Mesodermal cell (in vitro differentiated cells): ENCODE data around the gene NPPA.
A peak's percentile ranks its signal among the peaks of the same experiment; 100 is the strongest.

Experiments
- H3K27ac ChIP-seq: 2 replicates; pipeline ENCODE4 v1.7.0; 2013; ENCODE audit warnings: mild to moderate bottlenecking, low read depth, low read length, moderate library complexity; ENCODE audit not compliant: severe bottlenecking
- H3K36me3 ChIP-seq: 2 replicates; pipeline ENCODE4 v1.7.1; 2013; ENCODE audit warnings: mild to moderate bottlenecking, low read length, moderate library complexity; ENCODE audit not compliant: control insufficient read depth, insufficient read depth
- H3K4me1 ChIP-seq: one replicate; pipeline ENCODE4 v1.7.1; 2013; ENCODE audit warnings: mild to moderate bottlenecking, low read length; ENCODE audit not compliant: insufficient read depth, control insufficient read depth, poor library complexity, severe bottlenecking
- H3K4me3 ChIP-seq: 2 replicates; pipeline ENCODE4 v1.7.0; 2013; ENCODE audit warnings: low read length, control low read depth, mild to moderate bottlenecking; ENCODE audit not compliant: insufficient read depth, poor library complexity, severe bottlenecking; ENCODE audit errors: extremely low read depth
- H3K9me3 ChIP-seq: 2 replicates; pipeline ENCODE4 v1.7.1; 2013; ENCODE audit warnings: mild to moderate bottlenecking, low read length, moderate library complexity; ENCODE audit not compliant: control insufficient read depth
- WGBS, 2 experiments: methylation state at CpG; one replicate each; pipeline ENCODE4 v1.1.5; 2013; ENCODE audit warnings: missing lambda C conversion rate in 2 of 2; ENCODE audit not compliant: insufficient coverage in 2 of 2; 5-methylcytosine and 5-hydroxymethylcytosine counted together

The NPPA gene

GRCh38 chr1:11873395-11874257, 26.0 kb upstream of the NPPA start:
- no peaks in the 10 kb centered on the region for H3K9me3 ChIP-seq
- H3K4me3 ChIP-seq: no peak overlapping the region
- WGBS, 2 experiments: 89 to 92% methylated on average over 10 to 12 of the region's 14 CpGs

GRCh38 chr1:11872545-11872944, 25.0 kb upstream of the NPPA start:
- WGBS, 2 experiments: 86 to 87% methylated on average over 5 to 7 of the region's 7 CpGs
- no peak overlapping the region for H3K27ac ChIP-seq
- H3K36me3 ChIP-seq: no peaks in the 10 kb centered on the region
- no peaks in the 10 kb centered on the region for H3K4me1 ChIP-seq
- no peaks in the 10 kb centered on the region for H3K9me3 ChIP-seq
- H3K4me3 ChIP-seq: no peak overlapping the region

More at GRCh38 chr1:11873395-11874257, 26.0 kb upstream of the NPPA start:
- Histone ChIP-seq H3K4me1 (no peaks in the 10 kb centered on the region), H3K36me3 (no peaks in the 10 kb centered on the region), H3K27ac (no peak overlapping the region)

DNA sequence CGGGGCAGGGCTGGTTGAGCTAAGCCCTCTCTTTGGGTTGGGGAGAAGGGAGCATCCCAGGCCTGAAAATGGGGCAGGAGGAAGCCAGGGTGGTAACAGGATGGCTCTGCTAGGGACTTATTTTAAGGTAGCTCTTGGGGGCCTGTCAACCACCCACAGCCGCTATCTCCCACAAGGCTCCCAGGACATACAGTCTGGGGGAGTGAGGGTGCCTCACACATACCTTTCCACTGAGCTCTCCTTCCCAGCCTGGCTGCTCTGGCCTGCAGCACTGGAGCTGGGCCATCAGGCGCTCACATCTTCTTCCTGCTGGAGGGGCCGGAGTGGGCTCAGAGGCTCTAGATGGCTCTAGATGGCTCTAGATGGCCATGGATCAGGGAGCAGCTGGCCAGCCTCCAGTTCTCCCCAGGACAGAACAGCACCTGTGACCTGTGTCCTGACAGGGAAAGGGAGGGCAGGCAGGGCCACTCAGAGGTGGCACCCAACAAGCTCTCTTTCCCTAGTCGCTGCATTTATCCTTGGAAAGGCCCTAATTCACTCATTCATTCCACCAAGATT, 22.1 kb upstream of the NPPA start:
- Histone ChIP-seq H3K27ac (no peak overlapping the region), H3K9me3 (no peaks in the 10 kb centered on the region), H3K36me3 (no peaks in the 10 kb centered on the region), H3K4me1 (no peaks in the 10 kb centered on the region), H3K4me3 (no peak overlapping the region)
- 94 to 100% methylated on average over 3 to 5 of the region's 5 CpGs for WGBS, 2 experiments

DNA sequence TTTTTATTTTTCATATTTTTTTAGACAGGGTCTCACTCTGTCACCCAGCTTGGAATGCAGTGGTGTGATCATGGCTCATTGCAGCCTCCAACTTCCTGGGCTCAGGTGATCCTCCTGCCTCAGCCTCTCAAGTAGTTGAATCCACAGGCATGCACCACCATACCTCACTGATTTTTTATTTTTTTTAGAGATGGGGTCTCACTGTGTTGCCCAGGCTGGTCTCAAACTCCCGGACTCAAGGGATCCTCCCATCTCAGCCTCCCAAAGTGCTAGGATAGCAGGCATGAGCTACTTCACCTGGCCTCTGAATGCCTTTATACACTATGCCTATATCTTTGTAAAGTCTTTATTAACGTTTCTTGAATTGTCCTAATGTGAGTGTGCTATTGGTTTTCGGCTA, 21.5 kb upstream of the NPPA start:
- no peaks in the 10 kb centered on the region for H3K4me1 ChIP-seq
- no peak overlapping the region for H3K4me3 ChIP-seq
- no peaks in the 10 kb centered on the region for H3K9me3 ChIP-seq
- no peaks in the 10 kb centered on the region for H3K36me3 ChIP-seq
- WGBS, 2 experiments: 78% methylated on average over 3 of the region's 3 CpGs; no CpG with 5 or more reads in 1 of the 2 experiments
- no peak overlapping the region for H3K27ac ChIP-seq

GRCh38 chr1:11868331-11868980, 20.9 kb upstream of the NPPA start:
- Histone ChIP-seq H3K4me1 (no peaks in the 10 kb centered on the region), H3K36me3 (no peaks in the 10 kb centered on the region), H3K4me3 (no peak overlapping the region), H3K27ac (no peak overlapping the region), H3K9me3 (no peaks in the 10 kb centered on the region)
- 80 to 96% methylated on average over 4 to 8 of the region's 13 CpGs for WGBS, 2 experiments

DNA sequence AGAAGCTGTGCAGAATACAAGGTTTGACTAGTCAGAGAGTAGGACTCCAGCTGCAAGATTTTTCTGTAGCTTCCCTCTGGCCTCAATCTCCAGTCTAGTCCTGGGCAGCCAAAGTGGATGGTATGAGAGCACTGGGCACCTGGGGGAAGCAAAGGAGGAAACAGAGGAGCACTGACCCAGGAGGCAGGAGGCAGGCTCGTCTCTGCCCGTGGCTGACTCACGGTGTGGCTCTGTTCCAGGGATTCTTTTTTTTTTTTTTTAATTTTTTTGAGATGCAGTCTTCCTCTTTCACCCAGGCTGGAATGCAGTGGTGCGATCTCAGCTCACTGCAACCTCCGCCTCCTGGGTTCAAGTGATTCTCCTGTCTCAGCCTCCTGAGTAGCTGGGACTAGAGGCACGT, 15.3 kb upstream of the NPPA start:
- Histone ChIP-seq H3K9me3 (no peaks in the 10 kb centered on the region), H3K4me1 (peaks cover 20% of the 10 kb centered on the region), H3K27ac (no peak overlapping the region), H3K36me3 (no peaks in the 10 kb centered on the region), H3K4me3 (no peak overlapping the region)
- WGBS, 2 experiments: 70 to 93% methylated on average over 3 to 5 of the region's 6 CpGs

DNA sequence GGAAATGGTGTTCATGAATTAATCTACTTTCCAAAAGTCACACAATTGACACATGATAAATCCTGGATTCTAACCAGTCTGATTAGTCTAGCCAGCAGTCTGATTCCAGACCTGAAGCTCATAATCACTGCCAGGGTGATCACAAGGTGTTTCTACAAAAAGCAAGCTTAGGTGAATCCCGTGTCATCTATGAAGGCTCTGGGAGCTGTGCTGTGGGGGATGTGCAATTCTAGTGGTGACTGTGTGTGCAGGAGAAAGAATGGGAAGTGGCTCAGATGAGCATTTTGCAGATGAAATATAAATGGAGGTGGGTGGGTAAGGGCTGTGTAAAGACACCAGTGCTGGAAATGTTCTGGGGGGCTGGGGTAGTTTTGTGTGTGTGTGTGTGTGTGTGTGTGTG, 13.0 kb upstream of the NPPA start:
- Histone ChIP-seq H3K9me3 (no peaks in the 10 kb centered on the region), H3K4me3 (no peak overlapping the region), H3K4me1 (peaks cover 34% of the 10 kb centered on the region), H3K27ac (no peak overlapping the region), H3K36me3 (no peaks in the 10 kb centered on the region)
- whole genome bisulfite sequencing, 2 experiments: 36 to 64% methylated on average over 1 of the region's 1 CpG

GRCh38 chr1:11860083-11860482, 12.5 kb upstream of the NPPA start:
- Histone ChIP-seq H3K4me1 (peaks cover 34% of the 10 kb centered on the region), H3K9me3 (no peaks in the 10 kb centered on the region), H3K4me3 (no peak overlapping the region), H3K27ac (peak overlapping the region; percentile 90), H3K36me3 (no peaks in the 10 kb centered on the region)
- 76% methylated on average over 2 of the region's 2 CpGs; no CpG with 5 or more reads in 1 of the 2 experiments for WGBS, 2 experiments

- H3K27ac ChIP-seq: peak overlapping the region; percentile 90
- H3K36me3 ChIP-seq: no peaks in the 10 kb centered on the region
- WGBS, 2 experiments: 2 to 3% methylated on average over 36 to 49 of the region's 53 CpGs
- H3K4me3 ChIP-seq: peak overlapping the region; percentile 34
- no peaks in the 10 kb centered on the region for H3K9me3 ChIP-seq
- H3K4me1 ChIP-seq: peaks cover 34% of the 10 kb centered on the region
Measured at GRCh38 chr1:11858968-11859871, 11.6 kb upstream of the NPPA start.

DNA sequence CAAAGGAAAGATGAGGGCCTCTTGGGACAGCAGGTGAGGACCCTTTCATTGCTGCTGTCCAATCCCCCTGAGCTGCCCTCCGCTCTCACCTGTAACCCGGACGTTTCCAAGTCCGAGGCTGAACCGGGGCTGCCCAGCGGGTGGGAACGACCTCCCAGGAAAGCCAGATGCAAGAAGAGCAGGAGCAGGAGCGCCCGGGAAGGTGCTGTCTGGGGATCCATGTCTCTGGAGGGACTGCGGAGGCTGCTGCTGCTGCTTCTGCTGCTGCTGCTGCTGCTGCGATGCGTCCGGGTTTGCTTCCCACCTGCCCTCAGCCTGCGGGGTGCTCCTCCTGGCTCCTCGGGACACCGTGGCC, 11.0 kb upstream of the NPPA start, which contains the start of gene NPPB:
TSS of gene NPPB (minus strand) at position 333 of the 355 bp plus-strand sequence. CDS start at position 221, 112 bp downstream.
- WGBS, 2 experiments: 20 to 23% methylated on average over 11 to 15 of the region's 16 CpGs
- no peaks in the 10 kb centered on the region for H3K36me3 ChIP-seq
- peak within 1 kb of the TSS; percentile 34 for H3K4me3 ChIP-seq
- peak within 1 kb of the TSS; percentile 90 for H3K27ac ChIP-seq
- peaks cover 34% of the 10 kb centered on the region for H3K4me1 ChIP-seq
- H3K9me3 ChIP-seq: no peaks in the 10 kb centered on the region
